SK-N-SH (cell line): ENCODE results near the gene HHIPL1. TPM values are rescaled to one million over a fixed set of nuclear protein-coding genes. Genes with fewer than 3 reads are reported as not detected.

ENCODE experiments used
- CTCF ChIA-PET: fragments of 300-600, 350-600 bp; formaldehyde crosslinking; extraction: SDS; loops from one replicate; lab custom pipeline; 2021; lab: Yijun Ruan, JAX
- POLR2A ChIA-PET: fragments of 350-600 bp; sonication (Branson Sonifier 250); formaldehyde crosslinking; extraction: SDS; loops from one replicate; lab custom pipeline; 2020; ENCODE audit warnings: antibody characterized with exemption, inconsistent platforms; lab: Yijun Ruan, JAX
- DNase-seq: peaks from one replicate; pipeline ENCODE4 v3.0.0; 2012
- H2AFZ ChIP-seq: fragments of 200-600 bp; sonication (generic); 2 replicates; pipeline ENCODE4 v1.8.1; 2016; ENCODE audit warnings: antibody characterized with exemption, mild to moderate bottlenecking, low read depth
- H3F3A ChIP-seq: fragments of 200-600 bp; sonication (generic); replicated peaks from 2 replicates; pipeline ENCODE3; 2016; ENCODE audit warnings: antibody characterized with exemption, mild to moderate bottlenecking; ENCODE audit not compliant: insufficient read depth
- H3K27ac ChIP-seq, 2 experiments: fragments of 200-500 bp in 1 of 2; fragments of 200-600 bp in 1 of 2; sonication (Bioruptor generic) in 1 of 2; sonication (generic), shearing (Covaris generic) in 1 of 2; 2 replicates each; pipeline versions ENCODE4 v1.5.1 to v1.6.1; 2014 to 2016; ENCODE audit warnings: low read depth in 2 of 2, inconsistent platforms in 1 of 2, low read length in 1 of 2, mild to moderate bottlenecking in 1 of 2, mixed read lengths in 1 of 2
- H3K27me3 ChIP-seq: fragments of 200-600 bp; sonication (generic), shearing (Covaris generic); 2 replicates; pipeline ENCODE4 v1.6.1; 2016; ENCODE audit warnings: mixed run types; ENCODE audit not compliant: insufficient read depth
- H3K36me3 ChIP-seq, 2 experiments: fragments of 200-500 bp in 1 of 2; fragments of 200-600 bp in 1 of 2; sonication (Bioruptor generic) in 1 of 2; sonication (generic) in 1 of 2; replicated peaks in 1 of 2; 2 replicates each; pipeline versions ENCODE3 to v1.5.1; 2014 to 2016; ENCODE audit warnings: low read length in 1 of 2, mild to moderate bottlenecking in 1 of 2; ENCODE audit not compliant: insufficient read depth in 2 of 2, control insufficient read depth in 1 of 2
- H3K4me1 ChIP-seq, 2 experiments: fragments of 200-500 bp in 1 of 2; fragments of 200-600 bp in 1 of 2; sonication (Bioruptor generic) in 1 of 2; sonication (generic), shearing (Covaris generic) in 1 of 2; 2 replicates each; pipeline versions ENCODE4 v1.5.1 to v1.6.1; 2014 to 2016; ENCODE audit warnings: low read depth in 1 of 2, low read length in 1 of 2, mixed run types in 1 of 2; ENCODE audit not compliant: insufficient read depth in 2 of 2, control insufficient read depth in 1 of 2
- H3K4me2 ChIP-seq: fragments of 200-600 bp; sonication (generic), shearing (Covaris generic); 2 replicates; pipeline ENCODE4 v1.6.1; 2017; ENCODE audit warnings: mixed run types
- H3K4me3 ChIP-seq, 2 experiments: fragments of 200-500 bp in 1 of 2; fragments of 200-600 bp in 1 of 2; sonication (Bioruptor generic) in 1 of 2; sonication (generic), shearing (Covaris generic) in 1 of 2; 2 replicates each; pipeline versions ENCODE4 v1.5.1 to v1.8.1; 2014 to 2016; ENCODE audit warnings: low read depth in 2 of 2, inconsistent platforms in 1 of 2, low read length in 1 of 2, mild to moderate bottlenecking in 1 of 2, mixed read lengths in 1 of 2, moderate library complexity in 1 of 2
- H3K79me2 ChIP-seq: fragments of 200-600 bp; sonication (generic); 2 replicates; pipeline ENCODE4 v1.8.1; 2017; ENCODE audit warnings: mild to moderate bottlenecking; ENCODE audit not compliant: insufficient read depth
- H3K9ac ChIP-seq: fragments of 200-600 bp; sonication (generic); 2 replicates; pipeline ENCODE4 v1.6.1; 2017; ENCODE audit warnings: mixed run types
- H3K9me2 ChIP-seq: fragments of 200-600 bp; sonication (generic); 2 replicates; pipeline ENCODE4 v1.6.1; 2017; ENCODE audit warnings: mixed run types
- H3K9me3 ChIP-seq: fragments of 200-600 bp; sonication (generic); 2 replicates; pipeline ENCODE4 v1.6.1; 2017; ENCODE audit warnings: mixed run types, mild to moderate bottlenecking, moderate library complexity
- H4K20me1 ChIP-seq: fragments of 200-600 bp; sonication (generic); 2 replicates; pipeline ENCODE4 v1.6.1; 2017; ENCODE audit warnings: mild to moderate bottlenecking, mixed run types; ENCODE audit not compliant: insufficient read depth
- ELF1 ChIP-seq: IDR thresholded peaks from 2 replicates; pipeline ENCODE4 v1.4.0; 2012
- EZH2phosphoT487 ChIP-seq: fragments of 200-600 bp; sonication (generic); IDR thresholded peaks from 2 replicates; pipeline ENCODE4 v1.6.1; 2017; ENCODE audit warnings: low read depth, mixed run types, mild to moderate bottlenecking, antibody characterized with exemption, moderate library complexity, borderline replicate concordance
- FOXM1 ChIP-seq: IDR thresholded peaks from 2 replicates; pipeline ENCODE4 v1.4.0; 2012; ENCODE audit warnings: low read depth, mild to moderate bottlenecking
- GABPA ChIP-seq: IDR thresholded peaks from 2 replicates; pipeline ENCODE4 v1.4.0; 2012; ENCODE audit warnings: low read depth, mild to moderate bottlenecking
- GATA2 ChIP-seq: sonication (generic); formaldehyde crosslinking; IDR thresholded peaks from 2 replicates; pipeline ENCODE4 v1.5.0; 2020; ENCODE audit warnings: mild to moderate bottlenecking, missing genetic modification reagents
- MXI1 ChIP-seq: IDR thresholded peaks from 2 replicates; pipeline ENCODE4 v1.6.1; 2012; ENCODE audit warnings: mild to moderate bottlenecking, low read depth, low read length, improper control_type of control experiment
- NRF1 ChIP-seq: IDR thresholded peaks from 2 replicates; pipeline ENCODE4 v1.6.1; 2012; ENCODE audit warnings: low read depth, mild to moderate bottlenecking, low read length
- POLR2AphosphoS5 ChIP-seq: IDR thresholded peaks from 2 replicates; pipeline ENCODE4 v1.6.1; 2012; ENCODE audit warnings: low read depth, low read length
- RCOR1 ChIP-seq: fragments of 150-350 bp; IDR thresholded peaks from 2 replicates; pipeline ENCODE4 v1.6.1; 2017; ENCODE audit warnings: antibody characterized with exemption, low read length
- SIN3A ChIP-seq: IDR thresholded peaks from 2 replicates; pipeline ENCODE4 v1.6.1; 2012; ENCODE audit warnings: low read depth, mild to moderate bottlenecking, low read length, moderate library complexity, borderline replicate concordance
- SMC3 ChIP-seq: IDR thresholded peaks from 2 replicates; pipeline ENCODE4 v1.6.1; 2012; ENCODE audit warnings: low read depth, low read length, improper control_type of control experiment
- TEAD4 ChIP-seq: IDR thresholded peaks from 2 replicates; pipeline ENCODE4 v1.4.0; 2012; ENCODE audit warnings: mild to moderate bottlenecking, borderline replicate concordance; ENCODE audit not compliant: insufficient read depth
- WGBS: methylation state at CpG from one replicate; pipeline ENCODE4 v1.1.6; 2017; ENCODE audit warnings: low lambda C conversion rate; 5-methylcytosine and 5-hydroxymethylcytosine counted together
- polyA plus RNA-seq, 3 experiments: library from polyadenylated mRNA; depleted of rRNA; stranded (reverse); fragments of >200 nt; gene quantifications; 2 replicates each; pipeline ENCODE4 v1.2.3, GENCODE V29; 2012

HHIPL1 gene
- polyA plus RNA-seq, 1 of the 3 experiments (the other 2 are of a cell fraction) = 0.02 TPM

- Histone ChIP-seq H3K9me3 (no peaks in the 10 kb centered on the region), H4K20me1 (no peaks in the 10 kb centered on the region), H3K4me3 (no peak overlapping the region), H3K4me1 (no peaks in the 10 kb centered on the region; a peak in 1 of 4 replicates), H3K36me3 (no peaks in the 10 kb centered on the region), H3K27ac (no peak overlapping the region), H3K9me2 (no peaks in the 10 kb centered on the region), H3K9ac (no peak overlapping the region), H3K79me2 (no peaks in the 10 kb centered on the region), H3K4me2 (no peak overlapping the region), H3K27me3 (no peaks in the 10 kb centered on the region), H3F3A (no peaks in the 10 kb centered on the region), H2AFZ (no peak overlapping the region)
- TF ChIP-seq EZH2phosphoT487 = no peak
- no peak for TF ChIP-seq ELF1
- no peak for TF ChIP-seq GATA2
- 87% methylated on average over 6 of the region's 6 CpGs for WGBS
- ChIA-PET CTCF (interaction anchor here (1.1 kb wide), 1 partner anchor 13 kb away, joined by 3 read pairs; no protein-coding TSS in a partner anchor), POLR2A (no interaction called here)
- DNase-seq = no peak
Observed at GRCh38 chr14:99643343-99643742, 1.6 kb upstream of the HHIPL1 start.

GRCh38 chr14:99644035-99644587 is 818 bp upstream of the HHIPL1 start:
- Histone ChIP-seq H3K9me3 (no peaks in the 10 kb centered on the region), H2AFZ (no peak overlapping the region), H3F3A (no peaks in the 10 kb centered on the region), H3K9me2 (no peaks in the 10 kb centered on the region), H3K4me3 (no peak overlapping the region), H3K4me1 (no peaks in the 10 kb centered on the region; a peak in 1 of 4 replicates), H3K4me2 (no peak overlapping the region), H3K27ac (no peak overlapping the region), H4K20me1 (no peaks in the 10 kb centered on the region), H3K36me3 (no peaks in the 10 kb centered on the region), H3K27me3 (no peaks in the 10 kb centered on the region), H3K79me2 (no peaks in the 10 kb centered on the region), H3K9ac (no peak overlapping the region)
- CTCF ChIA-PET = interaction anchor here (1.1 kb wide), 1 partner anchor 12 kb away, joined by 3 read pairs; no protein-coding TSS in a partner anchor
- TF ChIP-seq SIN3A (no peak), GABPA (no peak), MXI1 (no peak), POLR2AphosphoS5 (no peak), TEAD4 (no peak), SMC3 (no peak), NRF1 (no peak), FOXM1 (no peak)
- 96% methylated on average over 10 of the region's 11 CpGs for WGBS
- POLR2A ChIA-PET = no interaction called here
- DNase-seq = no peak

GRCh38 chr14:99645545-99646505 is 896 bp downstream of the HHIPL1 start:
- TF ChIP-seq RCOR1 (no peak), TEAD4 (no peak)
- no peak for DNase-seq
- no peak overlapping the region for H2AFZ ChIP-seq
- ChIA-PET POLR2A (no interaction called here), CTCF (interaction anchor here (1.9 kb wide), 1 partner anchor 302 kb away, joined by 6 read pairs; no protein-coding TSS in a partner anchor)
- H3K27me3 ChIP-seq = no peaks in the 10 kb centered on the region
- no peaks in the 10 kb centered on the region for H3K36me3 ChIP-seq
- no peak overlapping the region for H3K4me2 ChIP-seq
- H3K27ac ChIP-seq = no peak overlapping the region
- no peaks in the 10 kb centered on the region; a peak in 1 of 4 replicates for H3K4me1 ChIP-seq
- no peak overlapping the region for H3K9ac ChIP-seq
- H3K79me2 ChIP-seq = no peaks in the 10 kb centered on the region
- no peaks in the 10 kb centered on the region for H4K20me1 ChIP-seq
- H3F3A ChIP-seq = no peaks in the 10 kb centered on the region
- H3K9me2 ChIP-seq = no peaks in the 10 kb centered on the region
- H3K9me3 ChIP-seq = no peaks in the 10 kb centered on the region
- WGBS = 65% methylated on average over 26 of the region's 32 CpGs
- peak overlapping the region in 1 of 2 experiments; percentile 13; a peak in 1 of 4 replicates for H3K4me3 ChIP-seq
